GM12878 (cell line): ENCODE results near the gene TMOD2. TPM values are rescaled to one million over a fixed set of nuclear protein-coding genes. Genes with fewer than 3 reads are reported as not detected.

ENCODE experiments used
- ATAC-seq: fragments of 200-7000 bp; cut with Tn5 transposase; 3 replicates; pipeline ENCODE4 v1.9.1; 2020; ENCODE audit warnings: mild to moderate bottlenecking, moderate library complexity
- BruUV-seq: library from RNA; stranded (reverse); fragments of 400-500 nt; replicated peaks from 2 replicates; lab custom pipeline; 2021; lab: Mats Ljungman, UMichigan
- CTCF ChIA-PET: fragments of 300-600 bp; sonication (Branson Sonifier 250); formaldehyde crosslinking; extraction: SDS; loops from one replicate; lab custom pipeline; 2021; ENCODE audit warnings: inconsistent platforms; lab: Yijun Ruan, JAX
- POLR2A ChIA-PET: fragments of 350-600 bp; formaldehyde crosslinking; extraction: SDS; loops from one replicate; lab custom pipeline; 2021; ENCODE audit warnings: inconsistent platforms; lab: Charles Lee
- RAD21 ChIA-PET: fragments of 300-600 bp; sonication (Branson Sonifier 250); formaldehyde crosslinking; loops from one replicate; lab custom pipeline; 2023; ENCODE audit warnings: antibody characterized with exemption; ENCODE audit not compliant: unreplicated experiment; lab: Charles Lee
- SMC1A ChIA-PET: fragments of 300-600 bp; sonication (Branson Sonifier 250); formaldehyde crosslinking; loops from one replicate; lab custom pipeline; 2023; ENCODE audit not compliant: unreplicated experiment, uncharacterized antibody; lab: Charles Lee
- DNase-seq: peaks from one replicate; pipeline ENCODE4 v3.0.0-alpha.2; 2011; ENCODE audit warnings: low read depth, low spot score
- FAIRE-seq: peaks from 3 replicates; lab custom pipeline; 2011; peaks lifted over from hg19 to GRCh38; lab: Jason Lieb, UNC
- H2AFZ ChIP-seq: 2 replicates; pipeline ENCODE4 v1.6.0; 2011; ENCODE audit warnings: low read depth, low read length, control low read depth; ENCODE audit not compliant: control insufficient read depth
- H3K27ac ChIP-seq: 2 replicates; pipeline ENCODE4 v1.5.1; 2011; ENCODE audit warnings: control low read depth; ENCODE audit not compliant: control insufficient read depth, insufficient read depth
- H3K27me3 ChIP-seq, 2 experiments: replicated peaks in 1 of 2; 2 replicates each; pipeline versions ENCODE4 v1.6.0 to v1.6.1; 2011; ENCODE audit warnings: low read length in 1 of 2; ENCODE audit not compliant: control insufficient read depth in 2 of 2, insufficient read depth in 2 of 2
- H3K36me3 ChIP-seq, 2 experiments: 2 replicates each; pipeline ENCODE4 v1.5.1; 2011; ENCODE audit warnings: low read length in 1 of 2; ENCODE audit not compliant: control insufficient read depth in 2 of 2, insufficient read depth in 2 of 2
- H3K4me1 ChIP-seq: 2 replicates; pipeline ENCODE4 v1.6.1; 2011; ENCODE audit warnings: mild to moderate bottlenecking, low read length, moderate library complexity, mixed read lengths; ENCODE audit not compliant: control insufficient read depth, insufficient read depth
- H3K4me2 ChIP-seq: 2 replicates; pipeline ENCODE4 v1.6.0; 2011; ENCODE audit warnings: control low read depth; ENCODE audit not compliant: control insufficient read depth, insufficient read depth
- H3K4me3 ChIP-seq: fragments of 200-600 bp; sonication (generic); 2 replicates; pipeline ENCODE4 v1.5.1; 2016
- H3K79me2 ChIP-seq: 2 replicates; pipeline ENCODE4 v1.6.0; 2011; ENCODE audit warnings: low read length; ENCODE audit not compliant: control insufficient read depth, insufficient read depth
- H3K9ac ChIP-seq: 2 replicates; pipeline ENCODE4 v1.8.0; 2011; ENCODE audit warnings: low read length, control low read depth, mixed read lengths; ENCODE audit not compliant: control insufficient read depth, insufficient read depth
- H3K9me3 ChIP-seq: replicated peaks from 3 replicates; pipeline ENCODE4 v1.5.1; 2011; ENCODE audit warnings: mild to moderate bottlenecking, low read length; ENCODE audit not compliant: control insufficient read depth, insufficient read depth
- H4K20me1 ChIP-seq: 2 replicates; pipeline ENCODE4 v1.6.0; 2011; ENCODE audit not compliant: control insufficient read depth, insufficient read depth
- BMI1 ChIP-seq: fragments of 450-650 bp; IDR thresholded peaks from 2 replicates; pipeline ENCODE4 v1.6.1; 2016; ENCODE audit warnings: mild to moderate bottlenecking, moderate library complexity, borderline replicate concordance
- CHD4 ChIP-seq: fragments of 200-600 bp; sonication (generic); IDR thresholded peaks from 2 replicates; pipeline ENCODE4 v1.6.1; 2016; ENCODE audit warnings: mild to moderate bottlenecking
- FOS ChIP-seq: IDR thresholded peaks from 3 replicates; pipeline ENCODE4 v1.6.1; 2011; ENCODE audit warnings: borderline replicate concordance; ENCODE audit not compliant: insufficient read length; ENCODE audit errors: extremely low read depth
- HCFC1 ChIP-seq: fragments of 150-350 bp; IDR thresholded peaks from 2 replicates; pipeline ENCODE4 v1.6.1; 2014; ENCODE audit warnings: low read length
- MEF2B ChIP-seq: fragments of 450-650 bp; IDR thresholded peaks from 2 replicates; pipeline ENCODE4 v1.6.1; 2018; ENCODE audit warnings: mild to moderate bottlenecking, moderate library complexity; ENCODE audit not compliant: partially characterized antibody, poor library complexity, severe bottlenecking
- MTA2 ChIP-seq: fragments of 450-650 bp; IDR thresholded peaks from 2 replicates; pipeline ENCODE4 v1.6.1; 2016; ENCODE audit warnings: low read depth, mild to moderate bottlenecking, moderate library complexity
- RAD51 ChIP-seq: fragments of 450-650 bp; IDR thresholded peaks from 2 replicates; pipeline ENCODE4 v1.6.1; 2016; ENCODE audit warnings: moderate library complexity, mild to moderate bottlenecking, inconsistent platforms
- ZBED1 ChIP-seq: IDR thresholded peaks from 2 replicates; pipeline ENCODE4 v1.6.1; 2016; ENCODE audit warnings: borderline replicate concordance
- ZNF622 ChIP-seq: fragments of 450-650 bp; IDR thresholded peaks from 2 replicates; pipeline ENCODE4 v1.6.1; 2017; ENCODE audit warnings: mild to moderate bottlenecking, inconsistent platforms
- WGBS: methylation state at CpG from one replicate; pipeline ENCODE4 v1.1.6; 2016; ENCODE audit warnings: low lambda C conversion rate; ENCODE audit not compliant: insufficient replicate concordance, insufficient coverage; ENCODE audit errors: missing lambda C conversion rate; 5-methylcytosine and 5-hydroxymethylcytosine counted together
- in situ Hi-C: fragments of 300-500 bp; cut with MboI; formaldehyde crosslinking; loops from 9 replicates; pipeline ENCODE4 v1.14.3; 2018; ENCODE audit warnings: mixed read lengths
- intact Hi-C: fragments of 100-400 bp; cut with micrococcal nuclease; formaldehyde crosslinking; loops from one replicate; pipeline ENCODE4 v1.14.2; 2022; ENCODE audit not compliant: unreplicated experiment
- polyA plus RNA-seq, 11 experiments: library from polyadenylated mRNA; depleted of rRNA in 4 of 11; unstranded in 6 of 11; stranded (reverse) in 5 of 11; fragments of >200 nt; fragmentation: Nextera tagmentation in 4 of 11; fragmentation: Illumina TruSeq in 1 of 11; extraction: Ambion mirVana in 4 of 11; extraction: Trizol in 1 of 11; gene quantifications; 1 replicate in 1 of 11; 2 replicates in 10 of 11; pipeline versions ENCODE4 v1.2.1 to v1.2.3, GENCODE V29; 2011 to 2016; ENCODE audit warnings: inconsistent platforms in 2 of 11, missing spikeins in 2 of 11, low read depth in 1 of 11
- total RNA-seq, 4 experiments: library from RNA; depleted of rRNA in 3 of 4; stranded (reverse); fragments of >200 nt in 3 of 4; fragmentation: Illumina TruSeq in 1 of 4; extraction: Trizol in 1 of 4; gene quantifications; 2 replicates each; pipeline versions ENCODE4 v1.2.1 to v1.2.3, GENCODE V29; 2013 to 2021
- TF ChIP-seq, protein P1 (sequence below): fragments of 150-350 bp; IDR thresholded peaks from 2 replicates; pipeline ENCODE4 v1.6.1; 2014; ENCODE audit warnings: mild to moderate bottlenecking, low read depth, low read length
- TF ChIP-seq, protein P2 (sequence below): IDR thresholded peaks from 2 replicates; pipeline ENCODE4 v1.6.1; 2012; ENCODE audit warnings: improper control_type of control experiment, low read depth, low read length; ENCODE audit not compliant: insufficient replicate concordance
- TF ChIP-seq, protein P3 (sequence below): fragments of 450-650 bp; formaldehyde crosslinking; IDR thresholded peaks from 2 replicates; pipeline ENCODE4 v1.4.0; 2020; ENCODE audit warnings: mild to moderate bottlenecking, moderate library complexity
- TF ChIP-seq, protein P4 (sequence below): IDR thresholded peaks from 2 replicates; pipeline ENCODE4 v1.6.1; 2012; ENCODE audit warnings: low read length, inconsistent platforms

Gene TMOD2
- total and polyA plus RNA-seq, 10 of the 15 experiments (the other 5 are each of a cell fraction or from before 2014, with no cell fraction given), result 0.61 to 15.2 (median 6.3) TPM

DNA sequence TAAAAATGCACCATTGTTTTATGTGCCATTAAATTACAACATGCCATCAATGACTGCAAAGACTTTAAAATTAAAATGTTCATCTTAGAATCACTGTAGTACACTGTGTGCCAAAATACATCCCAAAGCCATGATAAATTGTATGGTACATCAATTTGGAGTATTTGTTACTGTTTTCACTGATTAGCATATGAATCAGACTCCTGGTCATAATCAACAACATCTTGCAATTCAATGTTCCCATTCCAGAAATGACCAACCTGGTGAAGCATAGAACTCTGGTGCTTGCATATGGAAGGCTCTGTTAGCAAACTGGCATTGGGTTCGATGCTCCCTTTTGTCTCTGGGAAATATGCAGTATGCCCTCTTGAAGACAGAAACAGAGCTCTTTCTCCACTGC lies 36.5 kb upstream of the TMOD2 start:
- intact Hi-C loops (loop anchor here (5.0 kb wide), 1 partner anchor 33 kb away; the partner anchor contains the start of gene SCG3), in situ Hi-C loops (no loop called here)
- DNase-seq, result no peak
- FAIRE-seq, result no peak
- ChIA-PET CTCF (interaction anchor here (1.3 kb wide), 1 partner anchor 65 kb away, joined by 3 read pairs; no protein-coding TSS in a partner anchor), POLR2A (no interaction called here), RAD21 (no interaction called here), SMC1A (interaction anchor here (0.7 to 1.2 kb wide), 2 partner anchors 16 to 17 kb away, joined by 3 to 4 read pairs; no protein-coding TSS in a partner anchor)
- Histone ChIP-seq H3K4me1 (no peaks in the 10 kb centered on the region), H3K79me2 (no peaks in the 10 kb centered on the region), H3K4me2 (no peak overlapping the region), H3K9ac (no peak overlapping the region), H3K36me3 (no peaks in the 10 kb centered on the region; a peak in 1 of 4 replicates), H4K20me1 (no peaks in the 10 kb centered on the region), H3K27ac (no peak overlapping the region), H2AFZ (no peak overlapping the region), H3K9me3 (no peaks in the 10 kb centered on the region), H3K27me3 (no peaks in the 10 kb centered on the region), H3K4me3 (no peak overlapping the region)
- ATAC-seq, result no peak
- BruUV-seq, result no TSS peak
- WGBS, result 53% methylated on average over 1 of the region's 1 CpG
- TF ChIP-seq ZNF622, result no peak
- TF ChIP-seq ZBED1, result no peak
- no peak for TF ChIP-seq FOS
- TF ChIP-seq, protein P1, sequence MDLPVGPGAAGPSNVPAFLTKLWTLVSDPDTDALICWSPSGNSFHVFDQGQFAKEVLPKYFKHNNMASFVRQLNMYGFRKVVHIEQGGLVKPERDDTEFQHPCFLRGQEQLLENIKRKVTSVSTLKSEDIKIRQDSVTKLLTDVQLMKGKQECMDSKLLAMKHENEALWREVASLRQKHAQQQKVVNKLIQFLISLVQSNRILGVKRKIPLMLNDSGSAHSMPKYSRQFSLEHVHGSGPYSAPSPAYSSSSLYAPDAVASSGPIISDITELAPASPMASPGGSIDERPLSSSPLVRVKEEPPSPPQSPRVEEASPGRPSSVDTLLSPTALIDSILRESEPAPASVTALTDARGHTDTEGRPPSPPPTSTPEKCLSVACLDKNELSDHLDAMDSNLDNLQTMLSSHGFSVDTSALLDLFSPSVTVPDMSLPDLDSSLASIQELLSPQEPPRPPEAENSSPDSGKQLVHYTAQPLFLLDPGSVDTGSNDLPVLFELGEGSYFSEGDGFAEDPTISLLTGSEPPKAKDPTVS, result no peak
- no peak for TF ChIP-seq BMI1
- no peak for TF ChIP-seq CHD4
- TF ChIP-seq, protein P2, sequence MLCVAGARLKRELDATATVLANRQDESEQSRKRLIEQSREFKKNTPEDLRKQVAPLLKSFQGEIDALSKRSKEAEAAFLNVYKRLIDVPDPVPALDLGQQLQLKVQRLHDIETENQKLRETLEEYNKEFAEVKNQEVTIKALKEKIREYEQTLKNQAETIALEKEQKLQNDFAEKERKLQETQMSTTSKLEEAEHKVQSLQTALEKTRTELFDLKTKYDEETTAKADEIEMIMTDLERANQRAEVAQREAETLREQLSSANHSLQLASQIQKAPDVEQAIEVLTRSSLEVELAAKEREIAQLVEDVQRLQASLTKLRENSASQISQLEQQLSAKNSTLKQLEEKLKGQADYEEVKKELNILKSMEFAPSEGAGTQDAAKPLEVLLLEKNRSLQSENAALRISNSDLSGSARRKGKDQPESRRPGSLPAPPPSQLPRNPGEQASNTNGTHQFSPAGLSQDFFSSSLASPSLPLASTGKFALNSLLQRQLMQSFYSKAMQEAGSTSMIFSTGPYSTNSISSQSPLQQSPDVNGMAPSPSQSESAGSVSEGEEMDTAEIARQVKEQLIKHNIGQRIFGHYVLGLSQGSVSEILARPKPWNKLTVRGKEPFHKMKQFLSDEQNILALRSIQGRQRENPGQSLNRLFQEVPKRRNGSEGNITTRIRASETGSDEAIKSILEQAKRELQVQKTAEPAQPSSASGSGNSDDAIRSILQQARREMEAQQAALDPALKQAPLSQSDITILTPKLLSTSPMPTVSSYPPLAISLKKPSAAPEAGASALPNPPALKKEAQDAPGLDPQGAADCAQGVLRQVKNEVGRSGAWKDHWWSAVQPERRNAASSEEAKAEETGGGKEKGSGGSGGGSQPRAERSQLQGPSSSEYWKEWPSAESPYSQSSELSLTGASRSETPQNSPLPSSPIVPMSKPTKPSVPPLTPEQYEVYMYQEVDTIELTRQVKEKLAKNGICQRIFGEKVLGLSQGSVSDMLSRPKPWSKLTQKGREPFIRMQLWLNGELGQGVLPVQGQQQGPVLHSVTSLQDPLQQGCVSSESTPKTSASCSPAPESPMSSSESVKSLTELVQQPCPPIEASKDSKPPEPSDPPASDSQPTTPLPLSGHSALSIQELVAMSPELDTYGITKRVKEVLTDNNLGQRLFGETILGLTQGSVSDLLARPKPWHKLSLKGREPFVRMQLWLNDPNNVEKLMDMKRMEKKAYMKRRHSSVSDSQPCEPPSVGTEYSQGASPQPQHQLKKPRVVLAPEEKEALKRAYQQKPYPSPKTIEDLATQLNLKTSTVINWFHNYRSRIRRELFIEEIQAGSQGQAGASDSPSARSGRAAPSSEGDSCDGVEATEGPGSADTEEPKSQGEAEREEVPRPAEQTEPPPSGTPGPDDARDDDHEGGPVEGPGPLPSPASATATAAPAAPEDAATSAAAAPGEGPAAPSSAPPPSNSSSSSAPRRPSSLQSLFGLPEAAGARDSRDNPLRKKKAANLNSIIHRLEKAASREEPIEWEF, result no peak
- TF ChIP-seq MTA2, result no peak
- no peak for TF ChIP-seq RAD51
- TF ChIP-seq, protein P3, sequence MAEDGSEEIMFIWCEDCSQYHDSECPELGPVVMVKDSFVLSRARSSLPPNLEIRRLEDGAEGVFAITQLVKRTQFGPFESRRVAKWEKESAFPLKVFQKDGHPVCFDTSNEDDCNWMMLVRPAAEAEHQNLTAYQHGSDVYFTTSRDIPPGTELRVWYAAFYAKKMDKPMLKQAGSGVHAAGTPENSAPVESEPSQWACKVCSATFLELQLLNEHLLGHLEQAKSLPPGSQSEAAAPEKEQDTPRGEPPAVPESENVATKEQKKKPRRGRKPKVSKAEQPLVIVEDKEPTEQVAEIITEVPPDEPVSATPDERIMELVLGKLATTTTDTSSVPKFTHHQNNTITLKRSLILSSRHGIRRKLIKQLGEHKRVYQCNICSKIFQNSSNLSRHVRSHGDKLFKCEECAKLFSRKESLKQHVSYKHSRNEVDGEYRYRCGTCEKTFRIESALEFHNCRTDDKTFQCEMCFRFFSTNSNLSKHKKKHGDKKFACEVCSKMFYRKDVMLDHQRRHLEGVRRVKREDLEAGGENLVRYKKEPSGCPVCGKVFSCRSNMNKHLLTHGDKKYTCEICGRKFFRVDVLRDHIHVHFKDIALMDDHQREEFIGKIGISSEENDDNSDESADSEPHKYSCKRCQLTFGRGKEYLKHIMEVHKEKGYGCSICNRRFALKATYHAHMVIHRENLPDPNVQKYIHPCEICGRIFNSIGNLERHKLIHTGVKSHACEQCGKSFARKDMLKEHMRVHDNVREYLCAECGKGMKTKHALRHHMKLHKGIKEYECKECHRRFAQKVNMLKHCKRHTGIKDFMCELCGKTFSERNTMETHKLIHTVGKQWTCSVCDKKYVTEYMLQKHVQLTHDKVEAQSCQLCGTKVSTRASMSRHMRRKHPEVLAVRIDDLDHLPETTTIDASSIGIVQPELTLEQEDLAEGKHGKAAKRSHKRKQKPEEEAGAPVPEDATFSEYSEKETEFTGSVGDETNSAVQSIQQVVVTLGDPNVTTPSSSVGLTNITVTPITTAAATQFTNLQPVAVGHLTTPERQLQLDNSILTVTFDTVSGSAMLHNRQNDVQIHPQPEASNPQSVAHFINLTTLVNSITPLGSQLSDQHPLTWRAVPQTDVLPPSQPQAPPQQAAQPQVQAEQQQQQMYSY, result no peak
- TF ChIP-seq HCFC1, result no peak
- TF ChIP-seq, protein P4, sequence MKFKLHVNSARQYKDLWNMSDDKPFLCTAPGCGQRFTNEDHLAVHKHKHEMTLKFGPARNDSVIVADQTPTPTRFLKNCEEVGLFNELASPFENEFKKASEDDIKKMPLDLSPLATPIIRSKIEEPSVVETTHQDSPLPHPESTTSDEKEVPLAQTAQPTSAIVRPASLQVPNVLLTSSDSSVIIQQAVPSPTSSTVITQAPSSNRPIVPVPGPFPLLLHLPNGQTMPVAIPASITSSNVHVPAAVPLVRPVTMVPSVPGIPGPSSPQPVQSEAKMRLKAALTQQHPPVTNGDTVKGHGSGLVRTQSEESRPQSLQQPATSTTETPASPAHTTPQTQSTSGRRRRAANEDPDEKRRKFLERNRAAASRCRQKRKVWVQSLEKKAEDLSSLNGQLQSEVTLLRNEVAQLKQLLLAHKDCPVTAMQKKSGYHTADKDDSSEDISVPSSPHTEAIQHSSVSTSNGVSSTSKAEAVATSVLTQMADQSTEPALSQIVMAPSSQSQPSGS, result no peak
- TF ChIP-seq MEF2B, result no peak
